Loucy (cell line): ENCODE measurements around the gene MACIR.

ENCODE experiments used
- H2AFZ ChIP-seq: fragments of 200-600 bp; sonication (generic); 2 replicates; pipeline ENCODE4 v1.6.0; 2016; ENCODE audit warnings: antibody characterized with exemption, mild to moderate bottlenecking, low read length, moderate library complexity
- H3F3A ChIP-seq: fragments of 200-600 bp; 2 replicates; pipeline ENCODE4 v1.6.0; 2016; ENCODE audit warnings: antibody characterized with exemption, low read depth, mild to moderate bottlenecking
- H3K27me3 ChIP-seq: fragments of 200-600 bp; sonication (generic); 2 replicates; pipeline ENCODE4 v1.6.1; 2014; ENCODE audit warnings: low read length, mild to moderate bottlenecking; ENCODE audit not compliant: insufficient read depth, poor library complexity, severe bottlenecking
- H3K36me3 ChIP-seq: fragments of 200-600 bp; sonication (generic); 2 replicates; pipeline ENCODE4 v1.6.1; 2016; ENCODE audit warnings: low read length; ENCODE audit not compliant: insufficient read depth
- H3K4me1 ChIP-seq: fragments of 200-600 bp; sonication (generic); 2 replicates; pipeline ENCODE4 v1.5.1; 2014; ENCODE audit warnings: low read length, mild to moderate bottlenecking; ENCODE audit not compliant: insufficient read depth, poor library complexity, severe bottlenecking
- H3K4me2 ChIP-seq: fragments of 200-600 bp; sonication (generic); 2 replicates; pipeline ENCODE4 v1.6.0; 2014; ENCODE audit warnings: antibody characterized with exemption, low read length, low read depth, mild to moderate bottlenecking; ENCODE audit not compliant: poor library complexity, severe bottlenecking
- H3K4me3 ChIP-seq: fragments of 200-600 bp; sonication (generic); 2 replicates; pipeline ENCODE4 v1.5.1; 2014; ENCODE audit warnings: low read length, mild to moderate bottlenecking, mixed read lengths; ENCODE audit not compliant: poor library complexity, severe bottlenecking
- H3K79me2 ChIP-seq: fragments of 200-600 bp; sonication (generic); 2 replicates; pipeline ENCODE4 v1.6.1; 2014; ENCODE audit warnings: low read length; ENCODE audit not compliant: insufficient read depth
- H3K9ac ChIP-seq: fragments of 200-600 bp; sonication (generic); 2 replicates; pipeline ENCODE4 v1.6.0; 2014; ENCODE audit warnings: mild to moderate bottlenecking, low read depth, low read length, moderate library complexity; ENCODE audit not compliant: poor library complexity, severe bottlenecking
- H3K9me2 ChIP-seq: fragments of 200-600 bp; sonication (generic); replicated peaks from 2 replicates; pipeline ENCODE4 v1.6.1; 2016; ENCODE audit warnings: low read depth, low read length, mixed read lengths
- H3K9me3 ChIP-seq: fragments of 200-600 bp; sonication (generic); 2 replicates; pipeline ENCODE4 v1.6.1; 2014; ENCODE audit warnings: mild to moderate bottlenecking, antibody characterized with exemption, low read length, low read depth; ENCODE audit not compliant: insufficient read depth
- H4K20me1 ChIP-seq: fragments of 200-600 bp; sonication (generic); 2 replicates; pipeline ENCODE4 v1.6.0; 2014; ENCODE audit warnings: antibody characterized with exemption, low read length, mild to moderate bottlenecking; ENCODE audit not compliant: insufficient read depth, poor library complexity, severe bottlenecking
- EZH2phosphoT487 ChIP-seq: fragments of 200-600 bp; IDR thresholded peaks from 2 replicates; pipeline ENCODE4 v1.6.1; 2018; ENCODE audit warnings: antibody characterized with exemption, mild to moderate bottlenecking, moderate library complexity, borderline replicate concordance
- TF ChIP-seq, protein P1 (sequence below): fragments of 200-600 bp; sonication (generic); conservative IDR thresholded peaks from 2 replicates; pipeline ENCODE4 v1.5.1; 2014; ENCODE audit warnings: mild to moderate bottlenecking, antibody characterized with exemption, low read length

MACIR gene, protein sequence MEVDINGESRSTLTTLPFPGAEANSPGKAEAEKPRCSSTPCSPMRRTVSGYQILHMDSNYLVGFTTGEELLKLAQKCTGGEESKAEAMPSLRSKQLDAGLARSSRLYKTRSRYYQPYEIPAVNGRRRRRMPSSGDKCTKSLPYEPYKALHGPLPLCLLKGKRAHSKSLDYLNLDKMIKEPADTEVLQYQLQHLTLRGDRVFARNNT

GRCh38 chr5:103258368-103258956 is at the start of gene MACIR:
TSS of gene MACIR (plus strand) at chr5:103258763. CDS start at chr5:103275920, 17,157 bp downstream.
- Histone ChIP-seq H3F3A (no peaks in the 10 kb centered on the region), H2AFZ (no peak within 1 kb of the TSS), H3K79me2 (no peaks in the 10 kb centered on the region), H3K4me1 (no peaks in the 10 kb centered on the region), H3K9me3 (no peaks in the 10 kb centered on the region), H3K4me3 (no peak within 1 kb of the TSS), H3K9ac (no peak within 1 kb of the TSS), H4K20me1 (no peaks in the 10 kb centered on the region), H3K36me3 (no peaks in the 10 kb centered on the region), H3K4me2 (no peak within 1 kb of the TSS), H3K27me3 (no peaks in the 10 kb centered on the region), H3K9me2 (no peaks in the 10 kb centered on the region)
- TF ChIP-seq, protein P1, sequence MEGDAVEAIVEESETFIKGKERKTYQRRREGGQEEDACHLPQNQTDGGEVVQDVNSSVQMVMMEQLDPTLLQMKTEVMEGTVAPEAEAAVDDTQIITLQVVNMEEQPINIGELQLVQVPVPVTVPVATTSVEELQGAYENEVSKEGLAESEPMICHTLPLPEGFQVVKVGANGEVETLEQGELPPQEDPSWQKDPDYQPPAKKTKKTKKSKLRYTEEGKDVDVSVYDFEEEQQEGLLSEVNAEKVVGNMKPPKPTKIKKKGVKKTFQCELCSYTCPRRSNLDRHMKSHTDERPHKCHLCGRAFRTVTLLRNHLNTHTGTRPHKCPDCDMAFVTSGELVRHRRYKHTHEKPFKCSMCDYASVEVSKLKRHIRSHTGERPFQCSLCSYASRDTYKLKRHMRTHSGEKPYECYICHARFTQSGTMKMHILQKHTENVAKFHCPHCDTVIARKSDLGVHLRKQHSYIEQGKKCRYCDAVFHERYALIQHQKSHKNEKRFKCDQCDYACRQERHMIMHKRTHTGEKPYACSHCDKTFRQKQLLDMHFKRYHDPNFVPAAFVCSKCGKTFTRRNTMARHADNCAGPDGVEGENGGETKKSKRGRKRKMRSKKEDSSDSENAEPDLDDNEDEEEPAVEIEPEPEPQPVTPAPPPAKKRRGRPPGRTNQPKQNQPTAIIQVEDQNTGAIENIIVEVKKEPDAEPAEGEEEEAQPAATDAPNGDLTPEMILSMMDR = no peak
- TF ChIP-seq EZH2phosphoT487 = no peak

- TF ChIP-seq, protein P1 = no peak
- no peak for TF ChIP-seq EZH2phosphoT487
- no peak overlapping the region for H3K4me3 ChIP-seq
- H3K36me3 ChIP-seq = no peaks in the 10 kb centered on the region
- H4K20me1 ChIP-seq = no peaks in the 10 kb centered on the region
- no peak overlapping the region for H3K4me2 ChIP-seq
- H3K79me2 ChIP-seq = no peaks in the 10 kb centered on the region
- no peaks in the 10 kb centered on the region for H3K27me3 ChIP-seq
- H2AFZ ChIP-seq = no peak overlapping the region
- no peaks in the 10 kb centered on the region for H3K9me3 ChIP-seq
- no peak overlapping the region for H3K9ac ChIP-seq
- H3F3A ChIP-seq = no peaks in the 10 kb centered on the region
- H3K9me2 ChIP-seq = no peaks in the 10 kb centered on the region
- H3K4me1 ChIP-seq = peaks cover 23% of the 10 kb centered on the region
Observed at GRCh38 chr5:103209065-103209464, 49.5 kb upstream of the MACIR start.

GRCh38 chr5:103210952-103211351 is 47.6 kb upstream of the MACIR start:
- no peaks in the 10 kb centered on the region for H3K9me2 ChIP-seq
- H3K4me2 ChIP-seq = no peak overlapping the region
- H3K9me3 ChIP-seq = no peaks in the 10 kb centered on the region
- H3K4me1 ChIP-seq = peaks cover 24% of the 10 kb centered on the region
- H3K4me3 ChIP-seq = no peak overlapping the region
- no peaks in the 10 kb centered on the region for H3K36me3 ChIP-seq
- H3K79me2 ChIP-seq = no peaks in the 10 kb centered on the region
- H4K20me1 ChIP-seq = no peaks in the 10 kb centered on the region
- no peak overlapping the region for H2AFZ ChIP-seq
- no peaks in the 10 kb centered on the region for H3K27me3 ChIP-seq
- no peak for TF ChIP-seq EZH2phosphoT487
- H3K9ac ChIP-seq = no peak overlapping the region
- no peaks in the 10 kb centered on the region for H3F3A ChIP-seq
